SK-N-MC (cell line): ENCODE data around the gene KCNQ1.

Source experiments
- EZH2 ChIP-seq: fragments of 200-600 bp; sonication (generic); IDR thresholded peaks from one replicate; pipeline ENCODE4 v1.6.1; 2017; ENCODE audit warnings: antibody characterized with exemption
- POLR2AphosphoS5 ChIP-seq: IDR thresholded peaks from 2 replicates; pipeline ENCODE4 v1.6.1; 2012; ENCODE audit warnings: mild to moderate bottlenecking, low read depth, low read length, borderline replicate concordance

DNA sequence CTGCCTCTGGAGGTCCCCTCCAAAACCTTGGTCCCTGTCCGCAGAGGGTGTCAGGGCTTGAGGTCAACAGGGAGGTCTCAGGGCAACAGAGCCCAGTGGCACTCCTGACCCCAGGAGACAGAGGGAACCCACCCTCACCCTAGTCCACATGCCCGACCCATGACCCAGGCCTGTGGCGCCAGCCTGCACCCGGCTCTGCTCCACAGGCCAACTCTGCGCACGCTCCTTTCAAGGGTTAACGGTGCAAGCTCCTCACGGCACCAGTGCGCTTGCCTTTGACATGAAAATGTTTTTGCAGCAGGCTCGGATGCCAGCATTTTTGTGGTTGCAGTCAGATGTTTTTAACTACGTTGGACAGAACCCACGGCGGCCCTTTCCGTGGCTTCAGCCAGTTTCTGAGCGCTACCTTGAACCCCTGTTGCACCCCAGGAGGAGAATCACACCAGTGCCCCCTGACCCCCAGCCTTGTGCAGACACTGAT, 372.2 kb downstream of the KCNQ1 start:
- TF ChIP-seq POLR2AphosphoS5 = no peak
- TF ChIP-seq EZH2 = no peak
